OCI-LY3 (cell line): ENCODE results near the gene BAZ2B.
"Not testable (repeated sequence)": the region's sequence is repeated elsewhere in the genome, so short reads cannot be mapped to it uniquely, and the experiment has no call there.

Source experiments
- H2AFZ ChIP-seq: fragments of 200-600, 300-600 bp; shearing (Covaris generic); 2 replicates; pipeline ENCODE4 v1.6.0; 2014; ENCODE audit warnings: antibody characterized with exemption, low read depth, low read length
- H3K27ac ChIP-seq: fragments of 200-600, 300-600 bp; sonication (generic); 2 replicates; pipeline ENCODE4 v1.5.1; 2014; ENCODE audit warnings: mild to moderate bottlenecking, low read length, moderate library complexity, mixed read lengths
- H3K27me3 ChIP-seq: fragments of 200-600, 300-600 bp; sonication (generic); 2 replicates; pipeline ENCODE4 v1.6.1; 2014; ENCODE audit warnings: low read depth, low read length, mixed read lengths
- H3K36me3 ChIP-seq: fragments of 200-600, 300-600 bp; sonication (generic); replicated peaks from 2 replicates; pipeline ENCODE3; 2014; ENCODE audit warnings: low read depth, low read length, mixed read lengths
- H3K4me1 ChIP-seq: fragments of 300-600, 200-600 bp; sonication (generic); 2 replicates; pipeline ENCODE4 v1.6.1; 2014; ENCODE audit warnings: low read length, mixed read lengths
- H3K4me2 ChIP-seq: fragments of 200-600, 300-600 bp; sonication (generic); 2 replicates; pipeline ENCODE4 v1.6.1; 2014; ENCODE audit warnings: low read length, mixed read lengths
- H3K4me3 ChIP-seq: fragments of 300-600, 200-600 bp; sonication (generic); 2 replicates; pipeline ENCODE4 v1.5.1; 2014; ENCODE audit warnings: antibody characterized with exemption, mild to moderate bottlenecking, low read length, moderate library complexity
- H3K79me2 ChIP-seq: fragments of 300-600, 200-600 bp; shearing (Covaris generic); 2 replicates; pipeline ENCODE4 v1.6.1; 2014; ENCODE audit warnings: mild to moderate bottlenecking, low read length, mixed read lengths
- H3K9ac ChIP-seq: fragments of 300-600, 200-600 bp; shearing (Covaris generic); 2 replicates; pipeline ENCODE4 v1.6.0; 2014; ENCODE audit warnings: mild to moderate bottlenecking, low read length, moderate library complexity
- H3K9me3 ChIP-seq: fragments of 200-600, 300-600 bp; shearing (Covaris generic); 2 replicates; pipeline ENCODE4 v1.6.1; 2014; ENCODE audit warnings: low read length, mixed read lengths; ENCODE audit not compliant: insufficient read depth
- H4K20me1 ChIP-seq: fragments of 200-600, 300-600 bp; sonication (generic); 2 replicates; pipeline ENCODE4 v1.6.1; 2016; ENCODE audit warnings: low read length, mixed read lengths; ENCODE audit not compliant: insufficient read depth
- EZH2phosphoT487 ChIP-seq: fragments of 200-600 bp; shearing (Covaris generic); IDR thresholded peaks from 2 replicates; pipeline ENCODE4 v1.6.1; 2018; ENCODE audit warnings: antibody characterized with exemption, mixed run types, low read depth
- TF ChIP-seq, protein P1 (sequence below): fragments of 200-600, 300-600 bp; sonication (generic); IDR thresholded peaks from 2 replicates; pipeline ENCODE4 v1.5.1; 2014; ENCODE audit warnings: antibody characterized with exemption, low read length, low read depth

BAZ2B gene

GRCh38 chr2:159635006-159635789, 18.9 kb upstream of the BAZ2B start:
- Histone ChIP-seq H3K27ac (no peak overlapping the region), H3K79me2 (no peaks in the 10 kb centered on the region), H3K4me1 (no peaks in the 10 kb centered on the region), H3K4me3 (no peak overlapping the region), H3K36me3 (no peaks in the 10 kb centered on the region), H3K9me3 (no peaks in the 10 kb centered on the region), H2AFZ (no peak overlapping the region), H4K20me1 (no peaks in the 10 kb centered on the region), H3K27me3 (no peaks in the 10 kb centered on the region), H3K4me2 (no peak overlapping the region), H3K9ac (no peak overlapping the region)
- TF ChIP-seq EZH2phosphoT487: no peak
- TF ChIP-seq, protein P1, sequence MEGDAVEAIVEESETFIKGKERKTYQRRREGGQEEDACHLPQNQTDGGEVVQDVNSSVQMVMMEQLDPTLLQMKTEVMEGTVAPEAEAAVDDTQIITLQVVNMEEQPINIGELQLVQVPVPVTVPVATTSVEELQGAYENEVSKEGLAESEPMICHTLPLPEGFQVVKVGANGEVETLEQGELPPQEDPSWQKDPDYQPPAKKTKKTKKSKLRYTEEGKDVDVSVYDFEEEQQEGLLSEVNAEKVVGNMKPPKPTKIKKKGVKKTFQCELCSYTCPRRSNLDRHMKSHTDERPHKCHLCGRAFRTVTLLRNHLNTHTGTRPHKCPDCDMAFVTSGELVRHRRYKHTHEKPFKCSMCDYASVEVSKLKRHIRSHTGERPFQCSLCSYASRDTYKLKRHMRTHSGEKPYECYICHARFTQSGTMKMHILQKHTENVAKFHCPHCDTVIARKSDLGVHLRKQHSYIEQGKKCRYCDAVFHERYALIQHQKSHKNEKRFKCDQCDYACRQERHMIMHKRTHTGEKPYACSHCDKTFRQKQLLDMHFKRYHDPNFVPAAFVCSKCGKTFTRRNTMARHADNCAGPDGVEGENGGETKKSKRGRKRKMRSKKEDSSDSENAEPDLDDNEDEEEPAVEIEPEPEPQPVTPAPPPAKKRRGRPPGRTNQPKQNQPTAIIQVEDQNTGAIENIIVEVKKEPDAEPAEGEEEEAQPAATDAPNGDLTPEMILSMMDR: no peak

DNA sequence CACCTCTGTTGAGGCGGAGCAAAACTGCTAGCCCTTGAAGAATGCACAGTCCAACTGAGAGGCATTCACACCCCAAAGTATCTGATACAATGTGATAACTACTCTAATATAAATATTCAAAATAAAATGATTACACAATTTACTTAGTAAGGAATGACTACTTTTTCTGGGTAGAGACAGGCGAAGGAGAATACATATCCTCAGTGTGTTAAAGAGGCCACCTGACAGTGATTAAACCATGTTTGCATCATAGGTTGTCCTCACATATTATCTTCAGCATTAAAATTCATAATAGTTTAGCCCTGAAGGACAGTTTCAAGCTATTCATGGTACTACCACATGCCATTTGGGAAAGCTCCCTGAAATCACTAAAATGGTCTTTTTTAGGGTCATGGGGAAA, 16.9 kb upstream of the BAZ2B start:
- H3K79me2 ChIP-seq: no peaks in the 10 kb centered on the region
- no peaks in the 10 kb centered on the region for H4K20me1 ChIP-seq
- no peaks in the 10 kb centered on the region for H3K4me1 ChIP-seq
- H3K27ac ChIP-seq: no peak overlapping the region
- TF ChIP-seq, protein P1: no peak
- no peak for TF ChIP-seq EZH2phosphoT487
- no peak overlapping the region for H2AFZ ChIP-seq
- no peaks in the 10 kb centered on the region for H3K36me3 ChIP-seq
- H3K4me2 ChIP-seq: no peak overlapping the region
- no peaks in the 10 kb centered on the region for H3K27me3 ChIP-seq
- H3K4me3 ChIP-seq: no peak overlapping the region
- no peaks in the 10 kb centered on the region for H3K9me3 ChIP-seq
- H3K9ac ChIP-seq: no peak overlapping the region

DNA sequence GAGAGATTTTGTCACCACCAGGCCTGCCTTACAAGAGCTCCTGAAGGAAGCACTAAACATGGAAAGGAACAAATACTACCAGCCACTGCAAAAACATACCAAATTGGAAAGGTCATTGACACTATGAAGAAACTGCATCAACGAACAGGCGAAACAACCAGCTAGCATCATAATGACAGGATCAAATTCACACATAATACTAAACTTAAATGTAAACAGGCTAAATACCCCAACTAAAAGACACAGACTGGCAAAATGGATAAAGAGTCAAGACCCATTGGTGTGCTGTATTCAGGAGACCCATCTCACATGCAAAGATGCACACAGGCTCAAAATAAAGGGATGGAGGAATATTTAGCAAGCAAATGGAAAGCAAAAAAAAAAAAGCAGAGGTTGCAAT, 9.3 kb upstream of the BAZ2B start:
- not testable (repeated sequence) for H3K27me3 ChIP-seq, H3K4me1 ChIP-seq, H3K9ac ChIP-seq, H2AFZ ChIP-seq, H3K36me3 ChIP-seq, H3K9me3 ChIP-seq, H3K4me3 ChIP-seq, H3K4me2 ChIP-seq, H3K27ac ChIP-seq, H4K20me1 ChIP-seq, H3K79me2 ChIP-seq

DNA sequence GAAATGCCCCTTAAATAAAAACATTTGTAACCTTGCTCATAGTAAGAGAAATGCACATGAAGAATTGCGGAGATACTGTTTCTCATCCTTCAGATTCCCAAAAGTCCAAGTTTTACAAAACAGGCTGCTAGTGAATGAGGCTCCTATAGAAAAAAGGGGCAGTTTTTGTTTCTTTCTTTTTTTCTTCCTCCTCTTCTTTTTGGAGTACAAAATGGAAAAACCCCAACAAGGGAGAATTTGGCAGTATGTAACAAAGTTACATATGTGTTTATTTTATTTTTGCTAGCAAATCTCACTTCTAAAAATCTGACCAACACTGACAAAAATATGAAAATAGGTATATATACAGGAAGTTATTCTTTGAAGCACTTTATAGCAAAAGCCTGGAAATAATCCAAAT, 7.1 kb upstream of the BAZ2B start:
- Histone ChIP-seq H3K4me1 (no peaks in the 10 kb centered on the region), H3K27ac (no peak overlapping the region), H3K4me3 (no peak overlapping the region), H3K36me3 (no peaks in the 10 kb centered on the region), H2AFZ (no peak overlapping the region), H3K4me2 (no peak overlapping the region), H3K9ac (no peak overlapping the region), H4K20me1 (no peaks in the 10 kb centered on the region), H3K79me2 (no peaks in the 10 kb centered on the region), H3K27me3 (no peaks in the 10 kb centered on the region), H3K9me3 (no peaks in the 10 kb centered on the region)
- TF ChIP-seq EZH2phosphoT487: no peak
- TF ChIP-seq, protein P1: no peak
